ENCODE results near the gene NCR3LG1. TPM values are rescaled to one million over a fixed set of nuclear protein-coding genes. Genes with fewer than 3 reads are reported as not detected.

NCR3LG1 gene
- total and polyA plus RNA-seq, 4 donors, result 0.18 to 0.75 (median 0.38) TPM

- no peak for TF ChIP-seq REST (IDR thresholded peaks at IDR 0.05)
- no peak for TF ChIP-seq NR2F2 (IDR thresholded peaks at IDR 0.05)
- TF ChIP-seq YY1 (IDR thresholded peaks at IDR 0.05), result no peak
Measured at GRCh38 chr11:17400048-17400775, 48.6 kb downstream of the NCR3LG1 start (continued).

- Histone ChIP-seq H3K4me1 (ENCODE audit: control insufficient read depth in 4 of 4, insufficient read depth in 4 of 4, low read length in 3 of 4) (peaks cover 3 to 12% (median 7%) of the 10 kb centered on the region in 4 donors), H3K27ac (ENCODE audit: low read depth in 1 of 2, low read length in 2 of 2) (no peak overlapping the region), H3K27me3 (ENCODE audit: control insufficient read depth in 4 of 4, insufficient read depth in 4 of 4, low read length in 3 of 4) (no peaks in the 10 kb centered on the region), H3K9ac (ENCODE audit: low read depth in 1 of 2, low read length in 2 of 2) (no peak overlapping the region), H3K4me3 (ENCODE audit: low read depth in 1 of 3, low read length in 3 of 3) (no peak overlapping the region), H3K9me3 (ENCODE audit: control insufficient read depth in 4 of 4, low read length in 3 of 4) (no peaks in the 10 kb centered on the region), H3K36me3 (ENCODE audit: control insufficient read depth in 4 of 4, insufficient read depth in 3 of 4, low read depth in 1 of 4, low read length in 3 of 4) (no peaks in the 10 kb centered on the region)
- DNase-seq (ENCODE audit: low spot score), result no peak
- TF ChIP-seq RXRA (IDR thresholded peaks at IDR 0.05) (no peak), NR2F2 (IDR thresholded peaks at IDR 0.05) (no peak), HNF4A (conservative IDR thresholded peaks at IDR 0.05) (no peak), CTCF (IDR thresholded peaks at IDR 0.05; ENCODE audit: low read depth, low read length, missing input control) (no peak), YY1 (IDR thresholded peaks at IDR 0.05) (no peak), MAX (IDR thresholded peaks at IDR 0.05) (no peak)
- 90% methylated on average over 2 of the region's 2 CpGs for WGBS
Measured at GRCh38 chr11:17401316-17401715, 49.7 kb downstream of the NCR3LG1 start.

GRCh38 chr11:17401841-17402240 is 50.2 kb downstream of the NCR3LG1 start:
- H3K4me1 ChIP-seq (ENCODE audit: control insufficient read depth in 4 of 4, insufficient read depth in 4 of 4, low read length in 3 of 4), result peaks cover 4 to 14% (median 9%) of the 10 kb centered on the region in 4 donors
- H3K36me3 ChIP-seq (ENCODE audit: control insufficient read depth in 4 of 4, insufficient read depth in 3 of 4, low read depth in 1 of 4, low read length in 3 of 4), result no peaks in the 10 kb centered on the region
- H3K9me3 ChIP-seq (ENCODE audit: control insufficient read depth in 4 of 4, low read length in 3 of 4), result no peaks in the 10 kb centered on the region
- WGBS, result 89% methylated on average over 8 of the region's 8 CpGs
- no peak overlapping the region for H3K27ac ChIP-seq (ENCODE audit: low read depth in 1 of 2, low read length in 2 of 2)
- no peak for DNase-seq (ENCODE audit: low spot score)
- H3K27me3 ChIP-seq (ENCODE audit: control insufficient read depth in 4 of 4, insufficient read depth in 4 of 4, low read length in 3 of 4), result no peaks in the 10 kb centered on the region
- H3K4me3 ChIP-seq (ENCODE audit: low read depth in 1 of 3, low read length in 3 of 3), result no peak overlapping the region
- no peak overlapping the region for H3K9ac ChIP-seq (ENCODE audit: low read depth in 1 of 2, low read length in 2 of 2)
- no peak for TF ChIP-seq FOXA1 (IDR thresholded peaks at IDR 0.05)
- no peak for TF ChIP-seq TAF1 (conservative IDR thresholded peaks at IDR 0.05)
- no peak for TF ChIP-seq EGR1 (IDR thresholded peaks at IDR 0.05; ENCODE audit: low read depth in 2 of 2)
- no peak for TF ChIP-seq HNF4A (conservative IDR thresholded peaks at IDR 0.05)
- TF ChIP-seq GABPA (IDR thresholded peaks at IDR 0.05 in 1 of 2, conservative IDR thresholded peaks at IDR 0.05 in 1 of 2), result no peak
- TF ChIP-seq FOXA2 (IDR thresholded peaks at IDR 0.05), result no peak
- no peak for TF ChIP-seq YY1 (IDR thresholded peaks at IDR 0.05)
- no peak for TF ChIP-seq REST (IDR thresholded peaks at IDR 0.05)
- TF ChIP-seq HNF4G (IDR thresholded peaks at IDR 0.05), result no peak
- no peak for TF ChIP-seq JUND (IDR thresholded peaks at IDR 0.05)
- no peak for TF ChIP-seq CTCF (IDR thresholded peaks at IDR 0.05; ENCODE audit: low read depth, low read length, missing input control)
- TF ChIP-seq SP1 (IDR thresholded peaks at IDR 0.05), result no peak
- TF ChIP-seq ZBTB33 (IDR thresholded peaks at IDR 0.05), result no peak
